DMS79 treated with DMSO at 0.1 percent for 48 hours (cell line): Measurements from ENCODE around the gene TPD52L3.

Experiments used
- DNase-seq: peaks from one replicate; lab custom pipeline; 2025; lab: John Stamatoyannopoulos, UW

The TPD52L3 gene

GRCh38 chr9:6328103-6328502, at the start of gene TPD52L3:
Gene TPD52L3 (plus strand): TSS chr9:6328375. CDS start chr9:6328596, 221 bp downstream.
- DNase-seq = no peak

GRCh38 chr9:6301858-6302257, 26.3 kb upstream of the TPD52L3 start:
- no peak for DNase-seq

- no peak for DNase-seq
Observed at GRCh38 chr9:6302417-6302816, 25.8 kb upstream of the TPD52L3 start.

GRCh38 chr9:6304232-6304631, 23.9 kb upstream of the TPD52L3 start:
- no peak for DNase-seq

- no peak for DNase-seq
Observed at GRCh38 chr9:6305954-6306563, 22.1 kb upstream of the TPD52L3 start.

GRCh38 chr9:6307551-6308096, 20.6 kb upstream of the TPD52L3 start:
- DNase-seq = no peak

GRCh38 chr9:6330958-6331634, 2.9 kb downstream of the TPD52L3 start:
- DNase-seq = no peak

GRCh38 chr9:6334305-6334704, 6.1 kb downstream of the TPD52L3 start:
- DNase-seq = no peak

- DNase-seq = no peak
Observed at GRCh38 chr9:6348766-6349165, 20.6 kb downstream of the TPD52L3 start.

- DNase-seq = no peak
Observed at GRCh38 chr9:6351737-6352136, 23.6 kb downstream of the TPD52L3 start.

- DNase-seq = peak; percentile 16
Observed at GRCh38 chr9:6354072-6354686, 26.0 kb downstream of the TPD52L3 start.

- no peak for DNase-seq
Observed at GRCh38 chr9:6355728-6356127, 27.6 kb downstream of the TPD52L3 start.

- DNase-seq = no peak
Observed at GRCh38 chr9:6356441-6356840, 28.3 kb downstream of the TPD52L3 start.

GRCh38 chr9:6356904-6357303, 28.7 kb downstream of the TPD52L3 start:
- DNase-seq = no peak

GRCh38 chr9:6367128-6367890, 39.1 kb downstream of the TPD52L3 start:
- no peak for DNase-seq

GRCh38 chr9:6368831-6369230, 40.7 kb downstream of the TPD52L3 start:
- no peak for DNase-seq
